HL-60 (cell line): ENCODE measurements around the gene CCDC24.

Source experiments
- DNase-seq, 2 experiments: peaks; one replicate each; pipeline ENCODE4 v3.0.0-alpha.2; 2010 to 2020; ENCODE audit warnings: low read depth in 1 of 2, low spot score in 1 of 2
- H3K27ac ChIP-seq: fragments of 250-450 bp; sonication (Bioruptor Pico); replicated peaks from 2 replicates; pipeline ENCODE4 v1.5.1; 2020; ENCODE audit warnings: mild to moderate bottlenecking, moderate library complexity
- H3K27me3 ChIP-seq: fragments of 250-450 bp; sonication (Bioruptor Pico); 2 replicates; pipeline ENCODE4 v1.5.1; 2021; ENCODE audit warnings: mild to moderate bottlenecking, moderate library complexity; ENCODE audit not compliant: insufficient read depth, poor library complexity, severe bottlenecking
- H3K4me3 ChIP-seq: replicated peaks from 2 replicates; pipeline ENCODE4 v1.5.1; 2011; ENCODE audit warnings: mild to moderate bottlenecking, control low read depth, low read length; ENCODE audit not compliant: insufficient read depth
- CTCF ChIP-seq: IDR thresholded peaks from one replicate; pipeline ENCODE4 v1.5.1; 2011; ENCODE audit warnings: low read length, control low read depth, inconsistent platforms; ENCODE audit not compliant: insufficient read depth
- GABPA ChIP-seq: IDR thresholded peaks from 2 replicates; pipeline ENCODE4 v1.6.1; 2012; ENCODE audit warnings: low read depth
- POLR2AphosphoS5 ChIP-seq: IDR thresholded peaks from 2 replicates; pipeline ENCODE4 v1.6.1; 2012; ENCODE audit warnings: low read depth
- REST ChIP-seq: IDR thresholded peaks from 2 replicates; pipeline ENCODE4 v1.6.1; 2012; ENCODE audit warnings: low read depth; ENCODE audit not compliant: insufficient replicate concordance
- SPI1 ChIP-seq: IDR thresholded peaks from 2 replicates; pipeline ENCODE4 v1.6.1; 2012; ENCODE audit warnings: low read depth, mild to moderate bottlenecking, borderline replicate concordance

Gene CCDC24

GRCh38 chr1:43963006-43963405 is 28.4 kb upstream of the CCDC24 start:
- Histone ChIP-seq H3K27me3 (no peaks in the 10 kb centered on the region), H3K4me3 (no peak overlapping the region), H3K27ac (peak overlapping the region; percentile 80)
- DNase-seq, result peak; percentile 69 to 79
- no peak for TF ChIP-seq GABPA
- TF ChIP-seq CTCF, result no peak
- TF ChIP-seq POLR2AphosphoS5, result no peak
- no peak for TF ChIP-seq REST
- TF ChIP-seq SPI1, result no peak

- no peaks in the 10 kb centered on the region for H3K27me3 ChIP-seq
- no peak for TF ChIP-seq SPI1
- no peak for TF ChIP-seq GABPA
- no peak for TF ChIP-seq CTCF
- TF ChIP-seq POLR2AphosphoS5, result no peak
- TF ChIP-seq REST, result no peak
- H3K4me3 ChIP-seq, result no peak overlapping the region
- H3K27ac ChIP-seq, result peak overlapping the region; percentile 80
- DNase-seq, result no peak
Observed at GRCh38 chr1:43963890-43964289, 27.5 kb upstream of the CCDC24 start.

GRCh38 chr1:43965316-43965715 is 26.1 kb upstream of the CCDC24 start:
- no peak overlapping the region for H3K27ac ChIP-seq
- DNase-seq, result no peak
- no peaks in the 10 kb centered on the region for H3K27me3 ChIP-seq
- no peak overlapping the region for H3K4me3 ChIP-seq
- TF ChIP-seq GABPA (no peak), POLR2AphosphoS5 (no peak), REST (no peak), CTCF (no peak), SPI1 (no peak)
